H9 (cell line): ENCODE data around the gene DYNC1H1. TPM values are rescaled to one million over a fixed set of nuclear protein-coding genes. Genes with fewer than 3 reads are reported as not detected.

Source experiments
- DNase-seq: peaks from one replicate; pipeline ENCODE4 v3.0.0-alpha.2; 2017
- H2AFZ ChIP-seq: one replicate; pipeline ENCODE4 v1.6.1; 2013; ENCODE audit warnings: mild to moderate bottlenecking, low read length, control low read depth, moderate library complexity
- H2AK5ac ChIP-seq: 2 replicates; pipeline ENCODE4 v1.6.1; 2013; ENCODE audit warnings: low read length, control low read depth, mixed read lengths; ENCODE audit not compliant: insufficient read length
- H2BK120ac ChIP-seq: one replicate; pipeline ENCODE4 v1.6.1; 2013; ENCODE audit warnings: low read depth, mild to moderate bottlenecking, low read length, control low read depth, inconsistent platforms; ENCODE audit not compliant: poor library complexity, severe bottlenecking
- H2BK12ac ChIP-seq: 2 replicates; pipeline ENCODE4 v1.6.1; 2013; ENCODE audit warnings: low read length, control low read depth, mixed read lengths, low read depth; ENCODE audit not compliant: insufficient read length
- H2BK15ac ChIP-seq: 2 replicates; pipeline ENCODE4 v1.6.1; 2013; ENCODE audit warnings: low read depth, low read length, control low read depth
- H2BK20ac ChIP-seq: one replicate; pipeline ENCODE4 v1.6.1; 2013; ENCODE audit warnings: low read depth, mild to moderate bottlenecking, low read length, control low read depth, inconsistent platforms; ENCODE audit not compliant: poor library complexity, severe bottlenecking
- H2BK5ac ChIP-seq: 2 replicates; pipeline ENCODE4 v1.6.1; 2013; ENCODE audit warnings: low read length, control low read depth, mixed read lengths; ENCODE audit not compliant: insufficient read length
- H3K14ac ChIP-seq: 2 replicates; pipeline ENCODE4 v1.6.1; 2013; ENCODE audit warnings: low read length, control low read depth; ENCODE audit not compliant: insufficient read depth
- H3K18ac ChIP-seq: 2 replicates; pipeline ENCODE4 v1.6.1; 2013; ENCODE audit warnings: low read depth, mild to moderate bottlenecking, mixed read lengths, low read length, control low read depth; ENCODE audit not compliant: insufficient read length
- H3K23ac ChIP-seq: 2 replicates; pipeline ENCODE4 v1.6.1; 2013; ENCODE audit warnings: low read length, control low read depth, mixed read lengths, low read depth; ENCODE audit not compliant: insufficient read length
- H3K23me2 ChIP-seq: 2 replicates; pipeline ENCODE4 v1.6.1; 2013; ENCODE audit warnings: low read depth, mild to moderate bottlenecking, mixed read lengths, low read length, control low read depth; ENCODE audit not compliant: insufficient read length, poor library complexity, severe bottlenecking
- H3K27ac ChIP-seq: 2 replicates; pipeline ENCODE4 v1.5.1; 2013; ENCODE audit warnings: low read length, control low read depth, mixed read lengths, low read depth; ENCODE audit not compliant: insufficient read length
- H3K27me3 ChIP-seq: 2 replicates; pipeline ENCODE4 v1.6.1; 2013; ENCODE audit warnings: low read length, control low read depth, inconsistent platforms; ENCODE audit not compliant: insufficient read depth
- H3K4ac ChIP-seq: 2 replicates; pipeline ENCODE4 v1.6.1; 2013; ENCODE audit warnings: low read depth, mild to moderate bottlenecking, control low read depth, inconsistent platforms, low read length, moderate library complexity
- H3K4me1 ChIP-seq: 2 replicates; pipeline ENCODE4 v1.6.1; 2013; ENCODE audit warnings: low read length, control low read depth, inconsistent platforms; ENCODE audit not compliant: insufficient read depth
- H3K4me2 ChIP-seq: 2 replicates; pipeline ENCODE4 v1.6.1; 2013; ENCODE audit warnings: low read length, control low read depth, mixed read lengths; ENCODE audit not compliant: insufficient read length, insufficient read depth
- H3K56ac ChIP-seq: 2 replicates; pipeline ENCODE4 v1.6.1; 2013; ENCODE audit warnings: low read depth, mild to moderate bottlenecking, mixed read lengths, low read length, control low read depth; ENCODE audit not compliant: insufficient read length
- H3K79me1 ChIP-seq: 2 replicates; pipeline ENCODE4 v1.6.1; 2013; ENCODE audit warnings: low read depth, mild to moderate bottlenecking, moderate library complexity, low read length, control low read depth, inconsistent platforms; ENCODE audit not compliant: insufficient read depth, poor library complexity, severe bottlenecking
- H3K79me2 ChIP-seq: 2 replicates; pipeline ENCODE4 v1.6.1; 2013; ENCODE audit warnings: low read length, control low read depth, inconsistent platforms; ENCODE audit not compliant: insufficient read depth
- H3K9ac ChIP-seq: 2 replicates; pipeline ENCODE4 v1.6.1; 2013; ENCODE audit warnings: low read length, control low read depth, mixed read lengths; ENCODE audit not compliant: insufficient read length; ENCODE audit errors: extremely low read depth
- H3K9me3 ChIP-seq: one replicate; pipeline ENCODE4 v1.6.1; 2013; ENCODE audit warnings: low read depth, low read length, inconsistent platforms; ENCODE audit not compliant: control insufficient read depth
- H3T11ph ChIP-seq: one replicate; pipeline ENCODE4 v1.6.1; 2013; ENCODE audit warnings: mild to moderate bottlenecking, low read length, control low read depth, inconsistent platforms
- H4K20me1 ChIP-seq: one replicate; pipeline ENCODE4 v1.6.1; 2013; ENCODE audit not compliant: control insufficient read depth, insufficient read length, insufficient read depth
- H4K5ac ChIP-seq: 2 replicates; pipeline ENCODE4 v1.6.1; 2013; ENCODE audit warnings: low read depth, mild to moderate bottlenecking, mixed read lengths, low read length, control low read depth; ENCODE audit not compliant: insufficient read length
- H4K8ac ChIP-seq: replicated peaks from 2 replicates; pipeline ENCODE4 v1.6.1; 2013; ENCODE audit warnings: low read length, control low read depth, mixed read lengths, low read depth; ENCODE audit not compliant: insufficient read length
- H4K91ac ChIP-seq: 2 replicates; pipeline ENCODE4 v1.6.1; 2013; ENCODE audit warnings: low read depth, mild to moderate bottlenecking, moderate library complexity, mixed read lengths, low read length, control low read depth; ENCODE audit not compliant: insufficient read length
- H3K27ac Mint-ChIP-seq, 3 experiments: 2 replicates in 2 of 3; 3 replicates in 1 of 3; pipeline ENCODE4 v1.8.0; 2020 to 2021; ENCODE audit warnings: mixed read lengths in 3 of 3, mild to moderate bottlenecking in 1 of 3, moderate library complexity in 1 of 3
- H3K27me3 Mint-ChIP-seq: 2 replicates; pipeline ENCODE4 v1.8.0; 2021; ENCODE audit warnings: low read depth, mild to moderate bottlenecking, moderate library complexity, mixed read lengths
- H3K36me3 Mint-ChIP-seq, 3 experiments: 2 replicates in 2 of 3; 3 replicates in 1 of 3; pipeline ENCODE4 v1.8.0; 2020 to 2021; ENCODE audit warnings: low read depth in 3 of 3, mixed read lengths in 3 of 3; ENCODE audit not compliant: insufficient read depth in 1 of 3
- H3K4me1 Mint-ChIP-seq, 2 experiments: 2 replicates each; pipeline ENCODE4 v1.8.0; 2020; ENCODE audit warnings: mixed read lengths in 2 of 2
- H3K4me3 Mint-ChIP-seq, 2 experiments: 2 replicates in 1 of 2; 3 replicates in 1 of 2; pipeline ENCODE4 v1.8.0; 2020 to 2021; ENCODE audit warnings: mild to moderate bottlenecking in 2 of 2, mixed read lengths in 2 of 2, moderate library complexity in 1 of 2
- H3K9me3 Mint-ChIP-seq, 2 experiments: 2 replicates in 1 of 2; 3 replicates in 1 of 2; pipeline ENCODE4 v1.8.0; 2020; ENCODE audit warnings: mild to moderate bottlenecking in 2 of 2, mixed read lengths in 2 of 2, moderate library complexity in 1 of 2
- WGBS: extraction: QIAGEN DNeasy Blood & Tissue Kit; methylation state at CpG from one replicate; pipeline ENCODE4 v1.1.7; 2013; ENCODE audit warnings: missing lambda C conversion rate, low lambda C conversion rate, mixed read lengths; ENCODE audit not compliant: insufficient read length; ENCODE audit errors: extremely low coverage; 5-methylcytosine and 5-hydroxymethylcytosine counted together
- total RNA-seq: library from RNA; stranded (reverse); gene quantifications from 2 replicates; pipeline ENCODE4 v1.2.1, GENCODE V29; 2021
- TF ChIP-seq, protein P1 (sequence below): fragments of 200-600 bp; sonication (generic); conservative IDR thresholded peaks from 3 replicates; pipeline ENCODE4 v1.8.0; 2021; ENCODE audit warnings: antibody characterized with exemption, mild to moderate bottlenecking

Gene DYNC1H1
- total RNA-seq, 1 experiment from 2014 or later: 359 TPM

DNA sequence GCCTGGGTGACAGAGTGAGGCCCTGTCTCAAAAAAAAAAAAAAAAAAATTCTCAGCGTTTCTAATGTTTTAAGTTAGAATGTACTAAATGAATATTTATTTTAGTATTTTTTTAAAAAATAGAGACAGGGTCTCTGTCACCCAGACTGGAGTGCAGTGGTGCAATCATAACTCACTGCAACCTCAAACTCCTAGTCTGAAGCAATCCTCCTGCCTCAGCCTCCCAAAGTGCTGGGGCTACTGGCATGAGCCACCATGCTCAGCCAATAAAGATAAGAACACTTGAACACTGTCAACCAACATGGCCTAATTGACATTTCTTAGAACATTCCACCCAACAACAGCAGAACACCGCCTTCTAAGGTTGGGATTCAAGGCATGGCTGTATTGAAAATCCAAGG lies 5.1 kb upstream of the DYNC1H1 start:
- no peak overlapping the region for H4K5ac ChIP-seq
- no peak for DNase-seq
- no peak overlapping the region for H4K8ac ChIP-seq
- no peak overlapping the region for H2BK20ac ChIP-seq
- no peak overlapping the region for H3K4me2 ChIP-seq
- no peak overlapping the region for H3K14ac ChIP-seq
- no peak overlapping the region for H3K23ac ChIP-seq
- H3K9me3 Mint-ChIP-seq: no peaks in the 10 kb centered on the region; a peak in 1 of 5 replicates
- no peaks in the 10 kb centered on the region for H3K36me3 Mint-ChIP-seq
- H2AFZ ChIP-seq: no peak overlapping the region
- H2BK12ac ChIP-seq: no peak overlapping the region
- no peak overlapping the region for H2BK5ac ChIP-seq
- TF ChIP-seq, protein P1, sequence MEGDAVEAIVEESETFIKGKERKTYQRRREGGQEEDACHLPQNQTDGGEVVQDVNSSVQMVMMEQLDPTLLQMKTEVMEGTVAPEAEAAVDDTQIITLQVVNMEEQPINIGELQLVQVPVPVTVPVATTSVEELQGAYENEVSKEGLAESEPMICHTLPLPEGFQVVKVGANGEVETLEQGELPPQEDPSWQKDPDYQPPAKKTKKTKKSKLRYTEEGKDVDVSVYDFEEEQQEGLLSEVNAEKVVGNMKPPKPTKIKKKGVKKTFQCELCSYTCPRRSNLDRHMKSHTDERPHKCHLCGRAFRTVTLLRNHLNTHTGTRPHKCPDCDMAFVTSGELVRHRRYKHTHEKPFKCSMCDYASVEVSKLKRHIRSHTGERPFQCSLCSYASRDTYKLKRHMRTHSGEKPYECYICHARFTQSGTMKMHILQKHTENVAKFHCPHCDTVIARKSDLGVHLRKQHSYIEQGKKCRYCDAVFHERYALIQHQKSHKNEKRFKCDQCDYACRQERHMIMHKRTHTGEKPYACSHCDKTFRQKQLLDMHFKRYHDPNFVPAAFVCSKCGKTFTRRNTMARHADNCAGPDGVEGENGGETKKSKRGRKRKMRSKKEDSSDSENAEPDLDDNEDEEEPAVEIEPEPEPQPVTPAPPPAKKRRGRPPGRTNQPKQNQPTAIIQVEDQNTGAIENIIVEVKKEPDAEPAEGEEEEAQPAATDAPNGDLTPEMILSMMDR: no peak
- H2AK5ac ChIP-seq: no peak overlapping the region
- H3K23me2 ChIP-seq: peaks cover 6% of the 10 kb centered on the region
- H3K27me3 ChIP-seq: peaks cover 4% of the 10 kb centered on the region; the same call in 1 of the 2 replicates
- no peak overlapping the region for H3K4ac ChIP-seq
- H3K18ac ChIP-seq: no peak overlapping the region
- H4K20me1 ChIP-seq: no peaks in the 10 kb centered on the region
- H3T11ph ChIP-seq: no peak overlapping the region
- H2BK15ac ChIP-seq: no peak overlapping the region
- H4K91ac ChIP-seq: no peak overlapping the region
- H3K79me2 ChIP-seq: no peaks in the 10 kb centered on the region
- no peaks in the 10 kb centered on the region for H3K4me1 ChIP-seq
- no CpG with 5 or more reads among the region's 2 CpGs for WGBS
- H2BK120ac ChIP-seq: no peak overlapping the region
- no peak overlapping the region for H3K56ac ChIP-seq
- no peaks in the 10 kb centered on the region for H3K79me1 ChIP-seq
- peaks cover 43% of the 10 kb centered on the region for H3K27me3 Mint-ChIP-seq
- H3K9ac ChIP-seq: no peak overlapping the region
- no peak overlapping the region for H3K27ac ChIP-seq
- H3K9me3 ChIP-seq: no peaks in the 10 kb centered on the region
- H3K27ac Mint-ChIP-seq: no peak overlapping the region
- H3K4me3 Mint-ChIP-seq: no peak overlapping the region
- H3K4me1 Mint-ChIP-seq: peaks cover 11 to 16% of the 10 kb centered on the region in 2 experiments
